Hematopoietic multipotent progenitor cell treated with erythropoietin and hydrocortisone succinate and interleukin-3 and kit ligand, for 6 days (in vitro differentiated cells): ENCODE measurements around the gene FRMD8.

ENCODE experiments used
- DNase-seq: peaks from one replicate; pipeline ENCODE4 v3.0.0-alpha.2; 2015

Gene FRMD8

DNA sequence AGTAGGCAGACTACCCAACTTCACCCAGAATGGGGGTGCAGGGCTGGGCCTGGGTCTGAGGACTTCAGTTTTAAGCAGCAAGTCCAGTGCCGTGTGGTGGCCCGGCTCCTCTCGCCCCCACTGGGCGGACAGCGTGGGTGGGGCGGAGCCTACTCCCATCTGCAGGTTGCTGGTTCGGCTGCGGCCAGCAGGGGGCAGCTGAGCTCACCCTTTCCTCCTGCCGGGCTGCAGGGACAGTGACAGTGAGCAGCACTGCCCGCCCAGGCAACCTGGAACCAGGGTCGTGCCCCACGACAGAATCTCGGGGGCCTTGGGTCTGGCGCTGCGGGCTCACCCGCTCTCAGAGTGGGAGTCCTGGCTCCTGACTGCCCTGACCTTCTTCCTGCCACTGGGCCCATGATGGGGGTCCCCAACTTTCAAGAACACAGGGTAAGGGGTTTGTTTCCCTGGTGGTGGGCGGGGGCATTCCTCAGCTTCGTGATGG, 29.9 kb downstream of the FRMD8 start:
- DNase-seq: peak; percentile 93

DNA sequence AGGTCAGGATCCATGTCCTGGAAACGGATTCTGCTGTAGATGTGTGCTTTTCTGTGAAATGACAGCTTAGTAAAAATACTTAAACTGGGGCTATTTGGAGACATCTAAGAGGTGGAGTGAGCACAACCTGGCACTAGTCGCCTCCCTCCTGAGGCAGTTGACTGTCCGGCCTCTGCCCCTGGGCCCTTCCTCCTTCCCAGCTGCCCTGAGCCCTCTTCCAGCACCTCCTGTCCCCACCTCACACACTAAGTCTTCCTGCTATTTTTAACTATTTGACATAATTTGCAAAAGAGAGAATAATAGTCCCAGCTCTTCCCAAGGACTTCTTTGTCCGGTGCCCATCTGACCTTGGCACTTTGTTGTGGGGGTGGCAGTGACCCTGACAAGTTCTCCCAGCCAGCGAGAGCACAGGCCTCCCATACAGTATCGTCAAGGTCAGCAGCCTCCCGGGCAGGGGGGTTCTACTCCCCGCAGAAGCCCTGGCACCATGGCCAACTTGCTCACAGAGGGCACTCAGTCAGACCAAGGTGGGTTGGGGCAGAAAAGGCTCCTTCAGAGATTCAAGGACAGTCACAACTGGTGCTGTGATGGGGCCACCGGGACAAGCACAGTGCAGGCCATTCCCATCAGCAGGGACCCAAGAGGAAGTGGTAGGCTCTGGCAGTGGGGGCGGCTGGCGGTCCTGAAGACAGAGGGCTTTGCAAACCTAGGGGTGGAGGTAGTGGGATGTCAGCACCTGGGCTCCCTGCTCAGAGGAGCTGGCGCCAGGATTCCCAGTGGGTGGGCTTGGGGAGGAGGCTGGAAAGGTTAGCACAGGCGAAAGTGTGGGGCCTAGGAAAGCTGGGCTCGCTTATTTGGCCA, 30.6 kb downstream of the FRMD8 start:
- DNase-seq: peak; percentile 62

DNA sequence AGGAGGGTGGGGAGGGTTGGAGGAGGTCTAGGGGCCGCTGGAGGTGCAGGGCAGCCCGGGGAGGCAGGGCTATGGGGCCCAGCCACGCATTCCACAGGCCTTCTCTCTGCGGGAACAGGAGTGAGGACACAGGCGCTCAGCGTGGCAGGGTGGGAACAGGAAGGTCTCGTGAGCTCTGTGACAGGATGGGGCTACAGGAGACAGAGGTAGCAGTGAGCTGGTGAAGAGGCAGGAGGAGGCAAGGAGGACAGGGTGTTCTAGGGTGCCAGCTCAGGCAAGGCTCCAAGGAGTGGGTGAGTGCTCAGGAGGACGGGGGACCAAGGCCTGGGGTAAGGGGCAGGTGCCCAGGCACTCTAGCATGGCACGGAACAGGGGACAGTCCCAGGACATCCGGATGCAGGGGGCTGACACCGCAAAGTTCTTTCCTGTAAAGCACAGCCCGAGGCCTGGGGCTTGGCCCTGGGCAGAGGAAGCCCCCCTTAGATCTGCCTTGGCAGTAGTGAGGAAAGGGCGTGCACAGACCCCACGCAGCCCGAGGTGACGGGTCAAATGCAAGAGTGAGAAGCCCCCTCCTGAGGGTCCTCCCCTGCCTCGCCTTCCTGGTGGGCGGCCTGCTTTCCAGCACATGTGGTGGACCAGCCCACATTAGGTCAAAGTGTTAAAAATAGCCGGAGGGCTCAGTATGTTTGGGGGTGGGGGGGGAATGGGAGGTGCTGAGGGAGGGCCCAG, 31.4 kb downstream of the FRMD8 start:
- peak; percentile 60 for DNase-seq

DNA sequence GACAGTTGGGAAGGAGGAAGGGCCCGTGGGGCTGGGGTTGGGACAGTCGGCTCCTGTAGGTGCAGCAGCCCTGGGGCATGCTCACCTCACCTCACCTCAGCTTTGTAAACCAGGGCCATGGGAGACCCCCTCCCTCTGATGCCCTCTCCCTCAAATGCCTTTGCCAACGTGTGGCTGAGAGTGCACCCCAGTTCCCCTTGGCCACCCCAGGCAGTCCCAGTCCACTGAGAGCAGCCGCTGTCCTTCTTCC, 31.9 kb downstream of the FRMD8 start:
- DNase-seq: no peak

DNA sequence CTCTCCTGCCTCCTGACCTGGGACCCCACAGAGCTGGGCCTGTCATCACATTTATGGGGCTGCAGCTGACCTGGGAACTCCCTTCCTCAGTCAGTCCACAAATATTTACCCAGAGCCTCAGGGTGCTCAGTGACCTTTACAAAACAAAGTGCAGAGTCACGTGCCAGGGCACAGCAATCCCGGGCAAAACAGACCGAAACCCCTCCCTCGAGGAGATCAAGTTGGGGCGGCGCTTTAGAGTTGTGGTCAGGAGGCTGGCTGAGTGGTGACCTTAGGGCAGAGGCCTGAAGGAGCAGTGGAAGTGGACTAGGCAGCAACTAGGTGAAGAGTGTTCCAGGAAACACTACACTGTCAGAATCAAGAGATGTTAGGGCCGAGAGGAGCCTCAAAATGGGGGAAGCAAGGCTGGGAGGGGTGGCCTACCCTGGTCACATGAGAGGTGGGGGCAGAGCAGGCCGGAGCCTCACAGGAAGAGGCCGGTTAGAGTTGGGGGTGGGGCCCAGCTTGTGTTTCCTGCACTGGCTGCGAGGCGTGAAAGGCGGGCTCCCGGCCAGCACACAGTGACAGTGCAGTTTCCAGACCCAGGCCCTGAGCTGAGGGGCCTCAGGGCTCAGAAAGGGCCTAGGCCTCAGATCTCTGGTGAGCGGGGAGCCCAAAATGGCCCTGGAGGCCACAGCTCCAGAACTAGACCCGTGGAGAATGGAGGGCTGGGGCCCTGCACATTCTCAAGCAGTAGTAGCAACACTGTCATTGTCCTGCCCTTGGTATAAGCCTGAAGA, 32.4 kb downstream of the FRMD8 start:
- DNase-seq: peak; percentile 99

DNA sequence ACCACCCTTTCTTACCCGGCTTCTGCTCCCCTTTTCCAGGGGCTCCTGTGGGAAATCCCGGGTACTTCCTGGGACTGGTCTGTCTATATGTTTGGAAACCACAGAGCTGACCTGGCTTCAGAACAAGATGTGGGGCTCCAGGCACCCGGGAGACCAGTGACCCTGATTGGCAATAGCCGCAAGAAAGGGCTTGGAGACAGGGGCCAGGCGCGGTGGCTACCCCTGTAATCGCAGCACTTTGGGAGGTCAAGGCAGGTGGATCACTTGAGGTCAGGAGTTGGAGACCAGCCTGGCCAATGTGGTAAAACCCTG, 33.0 kb downstream of the FRMD8 start:
- no peak for DNase-seq

DNA sequence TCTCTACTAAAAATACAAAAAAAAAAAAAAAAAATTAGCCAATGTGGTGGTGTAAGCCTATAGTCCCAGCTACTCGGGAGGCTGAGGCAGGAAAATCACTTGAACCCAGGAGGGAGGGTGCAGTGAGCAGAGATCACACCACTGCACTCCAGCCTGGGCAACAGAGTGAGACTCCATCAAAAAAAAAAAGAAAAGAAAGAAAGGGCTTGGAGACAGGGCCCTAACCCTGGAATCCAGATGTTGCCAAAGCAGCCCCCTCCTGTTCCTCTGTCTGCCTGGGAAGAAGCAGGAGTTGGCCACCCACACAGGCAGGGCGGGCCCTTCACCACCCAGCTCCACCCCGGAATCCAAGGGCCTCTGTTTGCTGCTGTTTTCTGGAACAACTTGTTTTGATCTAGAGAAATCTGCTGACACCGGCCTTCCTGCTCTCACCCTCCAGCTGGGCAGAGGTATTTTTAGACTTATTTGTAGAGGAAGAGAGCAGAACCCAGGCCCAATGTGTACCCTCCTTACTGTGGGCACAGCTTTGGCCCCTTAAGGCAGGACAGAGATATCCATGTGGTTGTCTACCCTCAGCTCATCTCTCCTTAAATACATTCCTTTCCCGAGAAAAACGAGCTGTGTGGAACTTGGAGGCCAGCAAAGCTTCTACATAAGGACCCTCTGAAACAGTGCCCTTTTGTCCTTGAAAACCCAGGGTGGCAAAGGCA, 33.5 kb downstream of the FRMD8 start:
- DNase-seq: peak; percentile 93

DNA sequence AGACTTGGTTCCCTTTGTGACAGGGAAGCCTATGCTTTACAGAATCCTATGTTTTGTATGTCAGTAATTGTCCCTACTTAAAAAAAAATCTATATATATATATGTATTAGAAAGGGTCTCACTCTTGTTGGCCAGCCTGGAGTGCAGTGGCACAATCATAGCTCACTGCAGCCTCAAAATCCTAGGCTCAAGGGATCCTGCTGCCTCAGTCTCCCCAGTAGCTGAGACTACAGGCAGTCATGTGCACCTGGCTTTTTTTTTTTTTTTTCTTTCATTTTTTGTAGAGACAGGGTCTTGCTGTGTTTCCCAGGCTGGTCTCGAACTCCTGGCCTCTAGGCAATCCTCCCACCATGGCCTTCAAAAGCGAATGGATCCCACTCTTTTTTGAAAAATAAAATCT, 34.1 kb downstream of the FRMD8 start:
- no peak for DNase-seq

DNA sequence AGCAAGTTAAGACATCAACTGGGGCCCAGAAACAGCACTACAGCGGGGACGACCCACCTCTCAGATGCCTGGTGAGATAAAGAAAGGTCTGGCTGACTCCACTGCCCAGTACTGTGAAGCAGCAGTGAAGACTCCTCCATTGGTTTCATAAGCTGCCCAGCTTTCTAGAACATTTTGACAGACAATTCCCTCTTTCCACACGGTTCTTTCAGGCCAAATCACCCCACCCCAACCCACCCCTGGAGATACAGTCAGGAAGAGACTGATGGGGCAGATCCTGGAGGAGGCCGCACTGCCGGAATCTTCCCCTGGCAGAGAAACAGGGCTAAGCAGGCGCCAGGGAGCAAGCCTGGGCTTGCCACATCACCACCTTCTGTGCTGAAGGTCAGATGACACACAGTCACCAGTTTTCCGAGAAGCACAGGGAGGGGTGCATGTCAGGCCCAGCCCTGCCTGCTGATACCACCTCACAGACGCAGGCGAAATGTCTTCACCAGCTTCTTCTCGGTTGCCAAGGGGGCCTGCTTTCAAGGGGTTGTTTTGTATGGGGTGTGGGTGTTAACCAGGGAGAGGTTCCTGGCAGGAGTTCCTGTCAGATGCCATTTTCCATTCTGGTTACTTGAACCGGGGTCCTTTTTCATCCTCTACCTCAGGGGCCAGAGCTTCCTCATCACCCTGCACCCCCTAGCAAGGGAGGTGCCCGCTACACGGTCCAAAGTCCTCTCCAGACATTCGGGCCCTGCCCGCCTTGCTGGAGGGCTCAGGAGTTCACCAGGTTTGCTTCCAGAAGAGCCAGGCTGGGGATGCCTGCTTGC, 34.7 kb downstream of the FRMD8 start:
- peak; percentile 98 for DNase-seq

DNA sequence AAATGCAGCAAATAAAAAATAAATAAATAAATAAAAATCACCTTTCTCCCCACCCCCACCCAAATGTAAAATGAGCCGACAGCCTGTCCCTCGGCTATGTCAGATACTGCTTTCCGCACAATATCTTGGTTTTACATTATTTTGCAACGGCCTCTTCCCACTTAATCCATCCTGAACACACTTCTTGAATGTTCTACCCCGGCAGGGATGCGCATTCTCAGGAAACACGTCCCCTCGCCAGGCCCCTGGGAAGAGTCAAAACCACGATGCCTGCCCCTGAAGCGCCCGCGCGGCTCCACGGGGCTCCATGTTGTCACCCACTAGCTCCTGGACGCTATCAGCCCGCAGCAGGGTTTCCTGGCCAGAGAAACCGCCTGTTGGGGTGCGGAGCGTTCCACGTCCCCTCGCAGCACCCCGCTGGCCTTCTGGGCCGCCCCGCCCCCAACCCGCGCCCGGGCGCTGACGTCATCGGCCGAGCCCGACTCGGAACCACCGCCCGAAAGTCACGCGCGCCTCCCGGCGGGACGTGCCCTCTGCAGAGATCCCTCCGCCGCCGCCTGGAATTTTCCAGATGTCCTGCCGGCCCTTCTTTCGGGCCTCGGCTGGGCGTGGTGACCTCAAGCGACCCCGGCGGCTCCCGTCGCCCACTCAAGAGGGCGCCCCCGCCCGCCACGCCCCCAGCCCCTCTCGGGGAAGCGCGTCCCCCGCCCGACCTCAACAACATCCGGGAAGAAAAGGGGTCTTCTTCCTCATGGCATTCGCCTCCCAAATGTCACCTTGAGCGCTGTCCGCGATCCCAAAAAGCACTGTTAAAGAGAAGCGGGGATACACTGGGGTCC, 35.6 kb downstream of the FRMD8 start:
- peak; percentile 96 for DNase-seq

DNA sequence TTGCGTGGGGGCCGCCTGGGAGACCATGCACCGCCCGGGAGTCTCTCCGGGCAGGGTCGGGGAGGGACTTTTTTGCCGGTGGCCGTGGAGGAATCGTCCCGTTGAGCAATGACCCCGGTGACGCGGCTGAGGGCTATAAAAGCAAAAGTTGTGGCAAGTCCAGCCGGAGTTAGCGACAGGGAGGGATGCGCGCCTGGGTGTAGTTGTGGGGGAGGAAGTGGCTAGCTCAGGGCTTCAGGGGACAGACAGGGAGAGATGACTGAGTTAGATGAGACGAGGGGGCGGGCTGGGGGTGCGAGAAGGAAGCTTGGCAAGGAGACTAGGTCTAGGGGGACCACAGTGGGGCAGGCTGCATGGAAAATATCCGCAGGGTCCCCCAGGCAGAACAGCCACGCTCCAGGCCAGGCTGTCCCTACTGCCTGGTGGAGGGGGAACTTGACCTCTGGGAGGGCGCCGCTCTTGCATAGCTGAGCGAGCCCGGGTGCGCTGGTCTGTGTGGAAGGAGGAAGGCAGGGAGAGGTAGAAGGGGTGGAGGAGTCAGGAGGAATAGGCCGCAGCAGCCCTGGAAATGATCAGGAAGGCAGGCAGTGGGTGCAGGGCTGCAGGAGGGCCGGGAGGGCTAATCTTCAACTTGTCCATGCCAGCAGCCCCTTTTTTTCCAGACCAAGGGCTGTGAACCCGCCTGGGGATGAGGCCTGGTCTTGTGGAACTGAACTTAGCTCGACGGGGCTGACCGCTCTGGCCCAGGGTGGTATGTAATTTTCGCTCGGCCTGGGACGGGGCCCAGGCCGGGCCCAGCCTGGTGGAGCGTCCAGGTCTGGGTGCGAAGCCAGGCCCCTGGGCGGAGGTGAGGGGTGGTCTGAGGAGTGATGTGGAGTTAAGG, 36.4 kb downstream of the FRMD8 start, which contains the start of gene NEAT1:
TSS of gene NEAT1 (plus strand) at position 166 of the 883 bp plus-strand sequence.
- DNase-seq: peak; percentile 95

DNA sequence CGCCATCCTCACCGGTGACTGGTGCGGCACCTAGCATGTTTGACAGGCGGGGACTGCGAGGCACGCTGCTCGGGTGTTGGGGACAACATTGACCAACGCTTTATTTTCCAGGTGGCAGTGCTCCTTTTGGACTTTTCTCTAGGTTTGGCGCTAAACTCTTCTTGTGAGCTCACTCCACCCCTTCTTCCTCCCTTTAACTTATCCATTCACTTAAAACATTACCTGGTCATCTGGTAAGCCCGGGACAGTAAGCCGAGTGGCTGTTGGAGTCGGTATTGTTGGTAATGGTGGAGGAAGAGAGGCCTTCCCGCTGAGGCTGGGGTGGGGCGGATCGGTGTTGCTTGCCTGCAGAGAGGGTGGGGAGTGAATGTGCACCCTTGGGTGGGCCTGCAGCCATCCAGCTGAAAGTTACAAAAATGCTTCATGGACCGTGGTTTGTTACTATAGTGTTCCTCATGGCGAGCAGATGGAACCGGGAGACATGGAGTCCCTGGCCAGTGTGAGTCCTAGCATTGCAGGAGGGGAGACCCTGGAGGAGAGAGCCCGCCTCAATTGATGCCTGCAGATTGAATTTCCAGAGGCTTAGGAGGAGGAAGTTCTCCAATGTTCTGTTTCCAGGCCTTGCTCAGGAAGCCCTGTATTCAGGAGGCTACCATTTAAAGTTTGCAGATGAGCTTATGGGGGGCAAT, 37.2 kb downstream of the FRMD8 start:
- DNase-seq: no peak

DNA sequence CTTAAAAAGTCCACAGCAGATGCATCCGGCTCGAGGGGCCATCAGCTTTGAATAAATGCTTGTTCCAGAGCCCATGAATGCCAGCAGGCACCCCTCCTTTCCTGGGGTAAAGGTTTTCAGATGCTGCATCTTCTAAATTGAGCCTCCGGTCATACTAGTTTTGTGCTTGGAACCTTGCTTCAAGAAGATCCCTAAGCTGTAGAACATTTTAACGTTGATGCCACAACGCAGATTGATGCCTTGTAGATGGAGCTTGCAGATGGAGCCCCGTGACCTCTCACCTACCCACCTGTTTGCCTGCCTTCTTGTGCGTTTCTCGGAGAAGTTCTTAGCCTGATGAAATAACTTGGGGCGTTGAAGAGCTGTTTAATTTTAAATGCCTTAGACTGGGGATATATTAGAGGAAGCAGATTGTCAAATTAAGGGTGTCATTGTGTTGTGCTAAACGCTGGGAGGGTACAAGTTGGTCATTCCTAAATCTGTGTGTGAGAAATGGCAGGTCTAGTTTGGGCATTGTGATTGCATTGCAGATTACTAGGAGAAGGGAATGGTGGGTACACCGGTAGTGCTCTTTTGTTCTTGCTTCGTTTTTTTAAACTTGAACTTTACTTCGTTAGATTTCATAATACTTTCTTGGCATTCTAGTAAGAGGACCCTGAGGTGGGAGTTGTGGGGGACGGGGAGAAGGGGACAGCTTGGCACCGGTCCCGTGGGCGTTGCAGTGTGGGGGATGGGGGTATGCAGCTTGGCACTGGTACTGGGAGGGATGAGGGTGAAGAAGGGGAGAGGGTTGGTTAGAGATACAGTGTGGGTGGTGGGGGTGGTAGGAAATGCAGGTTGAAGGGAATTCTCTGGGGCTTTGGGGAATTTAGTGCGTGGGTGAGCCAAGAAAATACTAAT, 38.0 kb downstream of the FRMD8 start:
- DNase-seq: peak; percentile 68

DNA sequence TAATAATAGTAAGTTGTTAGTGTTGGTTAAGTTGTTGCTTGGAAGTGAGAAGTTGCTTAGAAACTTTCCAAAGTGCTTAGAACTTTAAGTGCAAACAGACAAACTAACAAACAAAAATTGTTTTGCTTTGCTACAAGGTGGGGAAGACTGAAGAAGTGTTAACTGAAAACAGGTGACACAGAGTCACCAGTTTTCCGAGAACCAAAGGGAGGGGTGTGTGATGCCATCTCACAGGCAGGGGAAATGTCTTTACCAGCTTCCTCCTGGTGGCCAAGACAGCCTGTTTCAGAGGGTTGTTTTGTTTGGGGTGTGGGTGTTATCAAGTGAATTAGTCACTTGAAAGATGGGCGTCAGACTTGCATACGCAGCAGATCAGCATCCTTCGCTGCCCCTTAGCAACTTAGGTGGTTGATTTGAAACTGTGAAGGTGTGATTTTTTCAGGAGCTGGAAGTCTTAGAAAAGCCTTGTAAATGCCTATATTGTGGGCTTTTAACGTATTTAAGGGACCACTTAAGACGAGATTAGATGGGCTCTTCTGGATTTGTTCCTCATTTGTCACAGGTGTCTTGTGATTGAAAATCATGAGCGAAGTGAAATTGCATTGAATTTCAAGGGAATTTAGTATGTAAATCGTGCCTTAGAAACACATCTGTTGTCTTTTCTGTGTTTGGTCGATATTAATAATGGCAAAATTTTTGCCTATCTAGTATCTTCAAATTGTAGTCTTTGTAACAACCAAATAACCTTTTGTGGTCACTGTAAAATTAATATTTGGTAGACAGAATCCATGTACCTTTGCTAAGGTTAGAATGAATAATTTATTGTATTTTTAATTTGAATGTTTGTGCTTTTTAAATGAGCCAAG, 38.9 kb downstream of the FRMD8 start:
- DNase-seq: peak; percentile 91

DNA sequence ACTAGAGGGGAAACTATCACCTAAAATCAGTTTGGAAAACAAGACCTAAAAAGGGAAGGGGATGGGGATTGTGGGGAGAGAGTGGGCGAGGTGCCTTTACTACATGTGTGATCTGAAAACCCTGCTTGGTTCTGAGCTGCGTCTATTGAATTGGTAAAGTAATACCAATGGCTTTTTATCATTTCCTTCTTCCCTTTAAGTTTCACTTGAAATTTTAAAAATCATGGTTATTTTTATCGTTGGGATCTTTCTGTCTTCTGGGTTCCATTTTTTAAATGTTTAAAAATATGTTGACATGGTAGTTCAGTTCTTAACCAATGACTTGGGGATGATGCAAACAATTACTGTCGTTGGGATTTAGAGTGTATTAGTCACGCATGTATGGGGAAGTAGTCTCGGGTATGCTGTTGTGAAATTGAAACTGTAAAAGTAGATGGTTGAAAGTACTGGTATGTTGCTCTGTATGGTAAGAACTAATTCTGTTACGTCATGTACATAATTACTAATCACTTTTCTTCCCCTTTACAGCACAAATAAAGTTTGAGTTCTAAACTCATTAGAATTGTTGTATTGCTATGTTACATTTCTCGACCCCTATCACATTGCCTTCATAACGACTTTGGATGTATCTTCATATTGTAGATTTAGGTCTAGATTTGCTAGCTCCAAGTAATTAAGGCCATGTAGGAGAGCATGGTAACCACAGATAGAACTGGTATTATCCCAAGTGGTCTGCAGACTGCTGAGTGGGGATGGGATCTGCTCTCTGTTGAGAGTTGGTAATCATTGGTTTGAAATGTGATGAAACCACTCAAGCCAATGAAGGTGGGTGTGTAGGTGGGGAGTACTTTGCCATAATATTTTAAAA, 39.8 kb downstream of the FRMD8 start:
- peak; percentile 85 for DNase-seq
